Stimulated activated CD4-positive, alpha-beta T cell treated with anti-CD3 and anti-CD28 coated beads, Interleukin-4, amount 100 ng/mL, for 4 hours (primary cell): ENCODE measurements around the gene USP38.
"Not testable (repeated sequence)": the region's sequence is repeated elsewhere in the genome, so short reads cannot be mapped to it uniquely, and the experiment has no call there.

Experiments used
- DNase-seq, 2 experiments: peaks; one replicate each; pipeline ENCODE4 v3.0.0-alpha.2; 2020

USP38 gene

GRCh38 chr4:143212566-143212965 lies 27.8 kb downstream of the USP38 start:
- DNase-seq = no peak

GRCh38 chr4:143215873-143216272 lies 31.2 kb downstream of the USP38 start:
- DNase-seq = no peak

- DNase-seq = no peak
Measured at GRCh38 chr4:143224255-143224654, 39.5 kb downstream of the USP38 start.

GRCh38 chr4:143225167-143225566 lies 40.5 kb downstream of the USP38 start:
- DNase-seq = no peak

GRCh38 chr4:143230683-143231082 lies 46.0 kb downstream of the USP38 start:
- DNase-seq = no peak

- no peak for DNase-seq
Measured at GRCh38 chr4:143232277-143232676, 47.6 kb downstream of the USP38 start.

GRCh38 chr4:143234153-143234552 lies 49.4 kb downstream of the USP38 start:
- DNase-seq = no peak

GRCh38 chr4:143237195-143237594 lies 52.5 kb downstream of the USP38 start:
- DNase-seq = not testable (repeated sequence)

GRCh38 chr4:143240939-143241679 lies 56.4 kb downstream of the USP38 start:
- DNase-seq = no peak

- DNase-seq = no peak
Measured at GRCh38 chr4:143241892-143242291, 57.2 kb downstream of the USP38 start.

GRCh38 chr4:143243041-143243440 lies 58.3 kb downstream of the USP38 start:
- DNase-seq = no peak

GRCh38 chr4:143246977-143247376 lies 62.3 kb downstream of the USP38 start:
- DNase-seq = no peak

GRCh38 chr4:143247866-143248265 lies 63.1 kb downstream of the USP38 start:
- DNase-seq = no peak

- DNase-seq = no peak
Measured at GRCh38 chr4:143248827-143249226, 64.1 kb downstream of the USP38 start.

GRCh38 chr4:143250617-143251016 lies 65.9 kb downstream of the USP38 start:
- DNase-seq = no peak

GRCh38 chr4:143251348-143251747 lies 66.6 kb downstream of the USP38 start:
- no peak for DNase-seq

- DNase-seq = no peak
Measured at GRCh38 chr4:143251779-143252178, 67.1 kb downstream of the USP38 start.

GRCh38 chr4:143252478-143252877 lies 67.8 kb downstream of the USP38 start:
- no peak for DNase-seq

GRCh38 chr4:143253166-143253565 lies 68.4 kb downstream of the USP38 start:
- DNase-seq = no peak

GRCh38 chr4:143254491-143255226 lies 69.9 kb downstream of the USP38 start:
- DNase-seq = no peak

GRCh38 chr4:143256456-143256855 lies 71.7 kb downstream of the USP38 start:
- no peak for DNase-seq

GRCh38 chr4:143257356-143257755 lies 72.6 kb downstream of the USP38 start:
- no peak for DNase-seq

GRCh38 chr4:143260750-143261149 lies 76.0 kb downstream of the USP38 start:
- no peak for DNase-seq

GRCh38 chr4:143262838-143263237 lies 78.1 kb downstream of the USP38 start:
- no peak for DNase-seq
